HepG2 (cell line): Measurements from ENCODE around the gene CPEB3. TPM values are rescaled to one million over a fixed set of nuclear protein-coding genes. Genes with fewer than 3 reads are reported as not detected.

ENCODE experiments used
- ATM ChIP-seq: fragments of 450-650 bp; IDR thresholded peaks from 2 replicates; pipeline ENCODE4 v1.7.1; 2017; ENCODE audit warnings: mild to moderate bottlenecking, borderline replicate concordance
- GATA4 ChIP-seq: sonication (generic); IDR thresholded peaks from 2 replicates; pipeline ENCODE4 v1.6.1; 2016; ENCODE audit warnings: antibody characterized with exemption, low read depth, borderline replicate concordance
- GATAD1 ChIP-seq: IDR thresholded peaks from 2 replicates; pipeline ENCODE4 v1.6.1; 2016; ENCODE audit warnings: missing genetic modification reagents, missing compliant biosample characterization
- HDAC1 ChIP-seq: sonication (generic); formaldehyde crosslinking; IDR thresholded peaks from 2 replicates; pipeline ENCODE4 v1.5.1; 2020; ENCODE audit warnings: mild to moderate bottlenecking, missing genetic modification reagents
- HIVEP1 ChIP-seq: sonication (generic); formaldehyde crosslinking; IDR thresholded peaks from 2 replicates; pipeline ENCODE4 v1.4.0; 2020; ENCODE audit warnings: mild to moderate bottlenecking, missing genetic modification reagents
- HNRNPUL1 ChIP-seq: fragments of 200-400 bp; formaldehyde crosslinking; IDR thresholded peaks from 2 replicates; pipeline ENCODE4 v1.6.1; 2017; ENCODE audit warnings: low read depth, mild to moderate bottlenecking, low read length, moderate library complexity
- MAFG ChIP-seq: sonication (generic); formaldehyde crosslinking; IDR thresholded peaks from 2 replicates; pipeline ENCODE4 v1.5.1; 2020; ENCODE audit warnings: mild to moderate bottlenecking, missing genetic modification reagents
- MEF2D ChIP-seq: sonication (generic); formaldehyde crosslinking; IDR thresholded peaks from 2 replicates; pipeline ENCODE4 v1.5.1; 2020; ENCODE audit warnings: mild to moderate bottlenecking, missing genetic modification reagents
- MIER2 ChIP-seq: IDR thresholded peaks from 2 replicates; pipeline ENCODE4 v1.6.1; 2016; ENCODE audit warnings: missing biosample characterization, missing genetic modification reagents
- PRDM4 ChIP-seq: sonication (generic); formaldehyde crosslinking; IDR thresholded peaks from 2 replicates; pipeline ENCODE4 v1.9.0; 2021; ENCODE audit warnings: missing genetic modification reagents, borderline replicate concordance
- SAFB2 ChIP-seq: sonication (generic); formaldehyde crosslinking; IDR thresholded peaks from 2 replicates; pipeline ENCODE4 v1.5.1; 2020; ENCODE audit warnings: missing genetic modification reagents, low read depth, mild to moderate bottlenecking, borderline replicate concordance
- SALL1 ChIP-seq: sonication (generic); formaldehyde crosslinking; IDR thresholded peaks from 2 replicates; pipeline ENCODE4 v1.8.0; 2022; ENCODE audit warnings: mild to moderate bottlenecking, missing genetic modification reagents
- SP2 ChIP-seq: sonication (generic); formaldehyde crosslinking; IDR thresholded peaks from 2 replicates; pipeline ENCODE4 v1.5.1; 2020; ENCODE audit warnings: mild to moderate bottlenecking, missing genetic modification reagents
- ZBTB38 ChIP-seq: sonication (generic); formaldehyde crosslinking; IDR thresholded peaks from 2 replicates; pipeline ENCODE4 v1.5.1; 2020; ENCODE audit warnings: mild to moderate bottlenecking, missing genetic modification reagents
- ZFY ChIP-seq: sonication (generic); formaldehyde crosslinking; IDR thresholded peaks from 2 replicates; pipeline ENCODE4 v1.4.0; 2020; ENCODE audit warnings: missing genetic modification reagents
- ZNF3 ChIP-seq: IDR thresholded peaks from 2 replicates; pipeline ENCODE4 v1.7.0; 2017; ENCODE audit warnings: inconsistent platforms
- ZNF33B ChIP-seq: sonication (generic); formaldehyde crosslinking; IDR thresholded peaks from 2 replicates; pipeline ENCODE4 v1.5.1; 2020; ENCODE audit warnings: mild to moderate bottlenecking, missing genetic modification reagents
- ZNF558 ChIP-seq: sonication (generic); formaldehyde crosslinking; IDR thresholded peaks from 2 replicates; pipeline ENCODE4 v1.9.0; 2022; ENCODE audit warnings: mild to moderate bottlenecking, missing genetic modification reagents, borderline replicate concordance
- ZNF562 ChIP-seq: sonication (generic); formaldehyde crosslinking; IDR thresholded peaks from 2 replicates; pipeline ENCODE4 v1.8.0; 2022; ENCODE audit warnings: missing genetic modification reagents, borderline replicate concordance
- ZNF766 ChIP-seq: sonication (generic); formaldehyde crosslinking; IDR thresholded peaks from 2 replicates; pipeline ENCODE4 v1.5.0; 2020; ENCODE audit warnings: missing genetic modification reagents, borderline replicate concordance
- polyA plus RNA-seq, 8 experiments: library from polyadenylated mRNA; depleted of rRNA in 3 of 8; stranded (reverse) in 7 of 8; unstranded in 1 of 8; fragments of >200 nt; fragmentation: Illumina TruSeq in 4 of 8; extraction: Trizol in 4 of 8; gene quantifications; 2 replicates each; pipeline versions ENCODE4 v1.2.1 to v1.2.3, GENCODE V29; 2011 to 2016; ENCODE audit warnings: low read depth in 4 of 8, missing spikeins in 1 of 8, mixed read lengths in 1 of 8; ENCODE audit not compliant: insufficient read depth in 1 of 8
- total RNA-seq, 5 experiments: library from RNA; depleted of rRNA; stranded (reverse); fragments of >200 nt; fragmentation: Illumina TruSeq; extraction: Trizol; gene quantifications; 2 replicates each; pipeline ENCODE4 v1.2.3, GENCODE V29; 2016; ENCODE audit warnings: low read depth in 1 of 5
- TF ChIP-seq, protein P1 (sequence below): sonication (generic); formaldehyde crosslinking; IDR thresholded peaks from 2 replicates; pipeline ENCODE4 v1.4.0; 2020; ENCODE audit warnings: missing genetic modification reagents, borderline replicate concordance
- TF ChIP-seq, protein P2 (sequence below): IDR thresholded peaks from 2 replicates; pipeline ENCODE4 v1.6.1; 2012; ENCODE audit warnings: inconsistent platforms
- TF ChIP-seq, protein P3 (sequence below): sonication (generic); formaldehyde crosslinking; IDR thresholded peaks from 2 replicates; pipeline ENCODE4 v1.8.0; 2022; ENCODE audit warnings: mild to moderate bottlenecking, missing genetic modification reagents, moderate library complexity
- TF ChIP-seq, protein P4 (sequence below): IDR thresholded peaks from 2 replicates; pipeline ENCODE4 v1.6.1; 2018; ENCODE audit warnings: missing genetic modification reagents

Gene CPEB3
- total and polyA plus RNA-seq, 2 of the 13 experiments (the other 11 are each of a cell fraction or from before 2014, with no cell fraction given): 0.66 to 0.70 TPM

DNA sequence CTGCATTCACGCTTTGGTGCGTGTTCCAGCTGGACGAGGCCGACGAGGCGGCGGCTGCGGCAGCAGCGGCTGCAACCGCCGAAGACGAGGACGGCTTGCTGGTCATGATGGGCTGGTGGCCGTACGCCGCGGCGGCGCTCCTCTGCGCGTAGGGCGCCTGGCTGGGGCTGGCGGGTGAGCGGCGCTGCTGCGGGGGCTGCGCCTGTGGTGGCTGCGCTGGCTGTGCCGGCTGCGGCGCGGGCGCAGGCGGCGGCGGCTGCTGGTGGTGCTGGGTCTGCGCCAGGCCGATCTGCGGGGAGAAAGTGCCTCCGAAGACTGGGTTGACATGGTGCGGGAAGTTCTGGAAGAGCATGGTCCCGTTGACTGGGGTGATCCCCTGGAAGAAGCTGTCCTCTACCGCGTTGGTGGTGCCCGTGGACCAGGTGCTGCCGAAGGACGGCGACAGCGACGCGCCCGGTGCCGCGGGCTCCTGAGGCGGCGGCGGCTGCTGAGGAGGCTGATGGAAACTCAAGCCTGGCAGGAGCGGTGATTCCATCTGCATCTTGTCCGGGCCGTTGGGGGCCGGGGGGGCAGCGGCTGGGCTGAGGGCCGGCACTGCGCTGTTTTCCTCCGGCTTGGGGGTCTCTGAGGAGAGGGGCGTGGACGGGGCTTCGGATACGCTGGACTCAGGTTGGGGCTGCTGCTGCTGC lies 51.1 kb downstream of the CPEB3 start (continued):
- TF ChIP-seq, protein P1, sequence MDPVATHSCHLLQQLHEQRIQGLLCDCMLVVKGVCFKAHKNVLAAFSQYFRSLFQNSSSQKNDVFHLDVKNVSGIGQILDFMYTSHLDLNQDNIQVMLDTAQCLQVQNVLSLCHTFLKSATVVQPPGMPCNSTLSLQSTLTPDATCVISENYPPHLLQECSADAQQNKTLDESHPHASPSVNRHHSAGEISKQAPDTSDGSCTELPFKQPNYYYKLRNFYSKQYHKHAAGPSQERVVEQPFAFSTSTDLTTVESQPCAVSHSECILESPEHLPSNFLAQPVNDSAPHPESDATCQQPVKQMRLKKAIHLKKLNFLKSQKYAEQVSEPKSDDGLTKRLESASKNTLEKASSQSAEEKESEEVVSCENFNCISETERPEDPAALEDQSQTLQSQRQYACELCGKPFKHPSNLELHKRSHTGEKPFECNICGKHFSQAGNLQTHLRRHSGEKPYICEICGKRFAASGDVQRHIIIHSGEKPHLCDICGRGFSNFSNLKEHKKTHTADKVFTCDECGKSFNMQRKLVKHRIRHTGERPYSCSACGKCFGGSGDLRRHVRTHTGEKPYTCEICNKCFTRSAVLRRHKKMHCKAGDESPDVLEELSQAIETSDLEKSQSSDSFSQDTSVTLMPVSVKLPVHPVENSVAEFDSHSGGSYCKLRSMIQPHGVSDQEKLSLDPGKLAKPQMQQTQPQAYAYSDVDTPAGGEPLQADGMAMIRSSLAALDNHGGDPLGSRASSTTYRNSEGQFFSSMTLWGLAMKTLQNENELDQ (CRISPR knock-in tag): no peak
- no peak for TF ChIP-seq PRDM4 (CRISPR knock-in tag)
- no peak for TF ChIP-seq HIVEP1 (CRISPR knock-in tag)
- TF ChIP-seq MAFG: no peak
- no peak for TF ChIP-seq ATM
- no peak for TF ChIP-seq SP2
- peak; percentile 51; the same call in 1 of the 2 replicates for TF ChIP-seq ZNF766 (CRISPR knock-in tag)
- TF ChIP-seq GATAD1 (CRISPR knock-in tag): no peak
- TF ChIP-seq ZNF3: no peak
- TF ChIP-seq HDAC1 (CRISPR knock-in tag): peak; percentile 46; the same call in 1 of the 2 replicates
- TF ChIP-seq SALL1: peak; percentile 38; the same call in 1 of the 2 replicates
- TF ChIP-seq, protein P2, sequence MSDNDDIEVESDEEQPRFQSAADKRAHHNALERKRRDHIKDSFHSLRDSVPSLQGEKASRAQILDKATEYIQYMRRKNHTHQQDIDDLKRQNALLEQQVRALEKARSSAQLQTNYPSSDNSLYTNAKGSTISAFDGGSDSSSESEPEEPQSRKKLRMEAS: peak; percentile 77
- 0 out of 2 replicates have a peak, but pooled peaks have one; percentile 12 for TF ChIP-seq ZNF558 (CRISPR knock-in tag)
- TF ChIP-seq, protein P3, sequence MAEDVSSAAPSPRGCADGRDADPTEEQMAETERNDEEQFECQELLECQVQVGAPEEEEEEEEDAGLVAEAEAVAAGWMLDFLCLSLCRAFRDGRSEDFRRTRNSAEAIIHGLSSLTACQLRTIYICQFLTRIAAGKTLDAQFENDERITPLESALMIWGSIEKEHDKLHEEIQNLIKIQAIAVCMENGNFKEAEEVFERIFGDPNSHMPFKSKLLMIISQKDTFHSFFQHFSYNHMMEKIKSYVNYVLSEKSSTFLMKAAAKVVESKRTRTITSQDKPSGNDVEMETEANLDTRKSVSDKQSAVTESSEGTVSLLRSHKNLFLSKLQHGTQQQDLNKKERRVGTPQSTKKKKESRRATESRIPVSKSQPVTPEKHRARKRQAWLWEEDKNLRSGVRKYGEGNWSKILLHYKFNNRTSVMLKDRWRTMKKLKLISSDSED (CRISPR knock-in tag): no peak
- no peak for TF ChIP-seq ZNF562 (CRISPR knock-in tag)
- TF ChIP-seq, protein P4, sequence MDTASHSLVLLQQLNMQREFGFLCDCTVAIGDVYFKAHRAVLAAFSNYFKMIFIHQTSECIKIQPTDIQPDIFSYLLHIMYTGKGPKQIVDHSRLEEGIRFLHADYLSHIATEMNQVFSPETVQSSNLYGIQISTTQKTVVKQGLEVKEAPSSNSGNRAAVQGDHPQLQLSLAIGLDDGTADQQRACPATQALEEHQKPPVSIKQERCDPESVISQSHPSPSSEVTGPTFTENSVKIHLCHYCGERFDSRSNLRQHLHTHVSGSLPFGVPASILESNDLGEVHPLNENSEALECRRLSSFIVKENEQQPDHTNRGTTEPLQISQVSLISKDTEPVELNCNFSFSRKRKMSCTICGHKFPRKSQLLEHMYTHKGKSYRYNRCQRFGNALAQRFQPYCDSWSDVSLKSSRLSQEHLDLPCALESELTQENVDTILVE: no peak
- no peak for TF ChIP-seq MEF2D
- no peak for TF ChIP-seq HNRNPUL1
- TF ChIP-seq GATA4: no peak
- no peak for TF ChIP-seq MIER2 (CRISPR knock-in tag)
- no peak for TF ChIP-seq SAFB2 (CRISPR knock-in tag)
- TF ChIP-seq ZBTB38: 0 out of 2 replicates have a peak, but pooled peaks have one; percentile 7
- peak; percentile 47; the same call in 1 of the 2 replicates for TF ChIP-seq ZFY (CRISPR knock-in tag)
- no peak for TF ChIP-seq ZNF33B (CRISPR knock-in tag)
